Measurements from ENCODE around the gene USP32. TPM values are rescaled to one million over a fixed set of nuclear protein-coding genes. Genes with fewer than 3 reads are reported as not detected.

The USP32 gene
- total RNA-seq, 1 donor from 2014 or later: 11.9 TPM

GRCh38 chr17:60155427-60155814, 236.5 kb downstream of the USP32 start:
- intact Hi-C loops (cut with DNase I): no loop called here
- Histone ChIP-seq H3K27me3 (peaks cover 3% of the 10 kb centered on the region), H3K4me3 (no peak overlapping the region), H3K9me3 (no peaks in the 10 kb centered on the region), H3K36me3 (no peaks in the 10 kb centered on the region), H3K4me1 (no peaks in the 10 kb centered on the region), H3K27ac (no peak overlapping the region)
- TF ChIP-seq CTCF (IDR thresholded peaks at IDR 0.05): no peak
- no peak for DNase-seq (ENCODE audit: low spot score in 2 of 2)

GRCh38 chr17:60154616-60155426, 237.1 kb downstream of the USP32 start:
- DNase-seq (ENCODE audit: low spot score in 2 of 2): no peak
- Histone ChIP-seq H3K27me3 (peaks cover 7% of the 10 kb centered on the region), H3K4me3 (no peak overlapping the region), H3K9me3 (no peaks in the 10 kb centered on the region), H3K36me3 (no peaks in the 10 kb centered on the region), H3K4me1 (peaks cover 0 to 3% of the 10 kb centered on the region in 2 donors), H3K27ac (no peak overlapping the region)
- no peak for TF ChIP-seq CTCF (IDR thresholded peaks at IDR 0.05)
- intact Hi-C loops (cut with DNase I): no loop called here

- TF ChIP-seq CTCF (IDR thresholded peaks at IDR 0.05): no peak
- Histone ChIP-seq H3K36me3 (no peaks in the 10 kb centered on the region), H3K9me3 (no peaks in the 10 kb centered on the region), H3K27ac (no peak overlapping the region), H3K4me3 (no peak overlapping the region), H3K4me1 (peaks cover 0 to 3% of the 10 kb centered on the region in 2 donors), H3K27me3 (peaks cover 12% of the 10 kb centered on the region)
- DNase-seq (ENCODE audit: low spot score in 2 of 2): no peak
- intact Hi-C loops (cut with DNase I): no loop called here
Observed at GRCh38 chr17:60153606-60154390, 238.1 kb downstream of the USP32 start.

- TF ChIP-seq CTCF (IDR thresholded peaks at IDR 0.05): no peak
- peaks cover 18% of the 10 kb centered on the region for H3K27me3 ChIP-seq
- DNase-seq (ENCODE audit: low spot score in 2 of 2): no peak
- no peak overlapping the region for H3K27ac ChIP-seq
- no peaks in the 10 kb centered on the region for H3K9me3 ChIP-seq
- intact Hi-C loops (cut with DNase I): no loop called here
- no peak overlapping the region for H3K4me3 ChIP-seq
- H3K4me1 ChIP-seq: peaks cover 0 to 3% of the 10 kb centered on the region in 2 donors
- H3K36me3 ChIP-seq: no peaks in the 10 kb centered on the region
Observed at GRCh38 chr17:60151355-60151754, 240.6 kb downstream of the USP32 start.

- Histone ChIP-seq H3K9me3 (no peaks in the 10 kb centered on the region), H3K27me3 (peaks cover 21% of the 10 kb centered on the region), H3K4me3 (peak within 1 kb of the TSS; percentile 43 to 48), H3K4me1 (peaks cover 0 to 3% of the 10 kb centered on the region in 2 donors), H3K36me3 (no peaks in the 10 kb centered on the region), H3K27ac (no peak within 1 kb of the TSS)
- no peak for TF ChIP-seq CTCF (IDR thresholded peaks at IDR 0.05)
- DNase-seq (ENCODE audit: low spot score in 2 of 2): no peak
- intact Hi-C loops (cut with DNase I): loop anchor here (10.0 kb wide), 1 partner anchor 285 kb away; no protein-coding TSS in a partner anchor
Observed at GRCh38 chr17:60149691-60150582, 242.0 kb downstream of the USP32 start, which contains the start of gene CA4. Gene CA4 (plus strand): TSS chr17:60149973. CDS start chr17:60150035, 62 bp downstream.

All from ascending aorta (tissue), 2 donors.